NCI-H2196 treated with DMSO at 0.1 percent for 48 hours (cell line): Measurements from ENCODE around the gene ADAMTS2.
"Not testable (repeated sequence)": the region's sequence is repeated elsewhere in the genome, so short reads cannot be mapped to it uniquely, and the experiment has no call there.

Experiments
- DNase-seq: peaks from one replicate; lab custom pipeline; 2025; ENCODE audit not compliant: unreplicated experiment; lab: John Stamatoyannopoulos, UW

Gene ADAMTS2

GRCh38 chr5:179118756-179119414 lies 226.4 kb downstream of the ADAMTS2 start:
- no peak for DNase-seq

GRCh38 chr5:179118338-179118737 lies 226.9 kb downstream of the ADAMTS2 start:
- no peak for DNase-seq

GRCh38 chr5:179115845-179116524 lies 229.3 kb downstream of the ADAMTS2 start:
- DNase-seq: no peak

GRCh38 chr5:179115307-179115706 lies 230.0 kb downstream of the ADAMTS2 start:
- no peak for DNase-seq

GRCh38 chr5:179114756-179115155 lies 230.5 kb downstream of the ADAMTS2 start:
- DNase-seq: no peak

- no peak for DNase-seq
These were observed 231.2 kb downstream of the ADAMTS2 start for GRCh38 chr5:179113945-179114641.

GRCh38 chr5:179113143-179113530 lies 232.1 kb downstream of the ADAMTS2 start:
- DNase-seq: no peak

- DNase-seq: no peak
These were observed 232.7 kb downstream of the ADAMTS2 start for GRCh38 chr5:179112469-179113142.

GRCh38 chr5:179111267-179112207 lies 233.7 kb downstream of the ADAMTS2 start:
- DNase-seq: no peak

GRCh38 chr5:179110528-179110927 lies 234.7 kb downstream of the ADAMTS2 start:
- no peak for DNase-seq

- not testable (repeated sequence) for DNase-seq
These were observed 244.0 kb downstream of the ADAMTS2 start for GRCh38 chr5:179101282-179101681.

- DNase-seq: no peak
These were observed 255.8 kb downstream of the ADAMTS2 start for GRCh38 chr5:179089502-179089901.

GRCh38 chr5:179080724-179081123 lies 264.5 kb downstream of the ADAMTS2 start:
- no peak for DNase-seq

GRCh38 chr5:179079165-179079987 lies 265.9 kb downstream of the ADAMTS2 start:
- no peak for DNase-seq

- DNase-seq: no peak
These were observed 279.6 kb downstream of the ADAMTS2 start for GRCh38 chr5:179065703-179066102.

- no peak for DNase-seq
These were observed 284.2 kb downstream of the ADAMTS2 start for GRCh38 chr5:179061025-179061424.
